HepG2 (cell line): ENCODE data around the gene SDC4. TPM values are rescaled to one million over a fixed set of nuclear protein-coding genes. Genes with fewer than 3 reads are reported as not detected.

Experiments used
- ARID3A ChIP-seq: IDR thresholded peaks from 2 replicates; pipeline ENCODE4 v1.6.1; 2012; ENCODE audit warnings: low read depth, low read length, improper control_type of control experiment
- DNMT3B ChIP-seq: conservative IDR thresholded peaks from 2 replicates; pipeline ENCODE4 v1.6.1; 2016; ENCODE audit warnings: missing biosample characterization, control low read depth
- FIP1L1 ChIP-seq: fragments of 200-400 bp; formaldehyde crosslinking; IDR thresholded peaks from 2 replicates; pipeline ENCODE4 v1.6.1; 2018; ENCODE audit warnings: low read depth, mild to moderate bottlenecking, low read length, moderate library complexity, borderline replicate concordance; ENCODE audit not compliant: insufficient read depth
- FLYWCH1 ChIP-seq: sonication (generic); formaldehyde crosslinking; IDR thresholded peaks from 2 replicates; pipeline ENCODE4 v1.8.1; 2023; ENCODE audit warnings: mild to moderate bottlenecking, missing genetic modification reagents
- HDAC6 ChIP-seq: fragments of 200-600 bp; sonication (generic); IDR thresholded peaks from 2 replicates; pipeline ENCODE4 v1.7.0; 2017; ENCODE audit warnings: mild to moderate bottlenecking, antibody characterized with exemption, low read length, low read depth
- HNF1A ChIP-seq, 2 experiments: sonication (generic) in 1 of 2; formaldehyde crosslinking in 1 of 2; IDR thresholded peaks; 2 replicates each; pipeline versions ENCODE4 v1.4.0 to v1.6.1; 2016 to 2020; ENCODE audit warnings: borderline replicate concordance in 1 of 2, low read depth in 1 of 2, mild to moderate bottlenecking in 1 of 2, missing genetic modification reagents in 1 of 2
- LCORL ChIP-seq, 2 experiments: fragments of 450-650 bp in 1 of 2; sonication (generic) in 1 of 2; formaldehyde crosslinking in 1 of 2; IDR thresholded peaks; 2 replicates each; pipeline versions ENCODE4 v1.5.0 to v1.6.1; 2017 to 2020; ENCODE audit warnings: antibody characterized with exemption in 1 of 2, missing genetic modification reagents in 1 of 2
- MTF2 ChIP-seq: sonication (generic); formaldehyde crosslinking; IDR thresholded peaks from 2 replicates; pipeline ENCODE4 v1.5.0; 2020; ENCODE audit warnings: missing genetic modification reagents, borderline replicate concordance
- NCOR1 ChIP-seq: fragments of 200-600 bp; sonication (generic); IDR thresholded peaks from 2 replicates; pipeline ENCODE4 v1.7.0; 2017; ENCODE audit warnings: antibody characterized with exemption, low read length, borderline replicate concordance
- NFIC ChIP-seq: IDR thresholded peaks from 2 replicates; pipeline ENCODE4 v1.6.1; 2012; ENCODE audit warnings: mild to moderate bottlenecking, low read length, inconsistent platforms
- PHB2 ChIP-seq: fragments of 450-650 bp; IDR thresholded peaks from 2 replicates; pipeline ENCODE4 v1.6.1; 2018; ENCODE audit not compliant: partially characterized antibody
- SMC3 ChIP-seq: IDR thresholded peaks from 2 replicates; pipeline ENCODE4 v1.6.1; 2011; ENCODE audit warnings: low read length, improper control_type of control experiment
- SP5 ChIP-seq: IDR thresholded peaks from 2 replicates; pipeline ENCODE4 v1.6.1; 2016; ENCODE audit warnings: low read depth, borderline replicate concordance
- TARDBP ChIP-seq: sonication (generic); formaldehyde crosslinking; IDR thresholded peaks from 2 replicates; pipeline ENCODE4 v1.8.0; 2022; ENCODE audit warnings: mild to moderate bottlenecking, missing genetic modification reagents
- ZBTB34 ChIP-seq: sonication (generic); formaldehyde crosslinking; IDR thresholded peaks from 2 replicates; pipeline ENCODE4 v1.8.0; 2022; ENCODE audit warnings: mild to moderate bottlenecking, missing genetic modification reagents
- ZNF234 ChIP-seq: sonication (generic); formaldehyde crosslinking; conservative IDR thresholded peaks from 2 replicates; pipeline ENCODE4 v1.5.1; 2020; ENCODE audit warnings: mild to moderate bottlenecking, missing genetic modification reagents
- ZNF446 ChIP-seq: sonication (generic); formaldehyde crosslinking; IDR thresholded peaks from 2 replicates; pipeline ENCODE4 v1.5.0; 2020; ENCODE audit warnings: mild to moderate bottlenecking, missing genetic modification reagents
- ZNF598 ChIP-seq: sonication (generic); formaldehyde crosslinking; IDR thresholded peaks from 2 replicates; pipeline ENCODE4 v1.5.1; 2020; ENCODE audit warnings: mild to moderate bottlenecking, missing genetic modification reagents, borderline replicate concordance
- ZNF644 ChIP-seq: IDR thresholded peaks from 2 replicates; pipeline ENCODE4 v1.6.1; 2016; ENCODE audit warnings: low read depth
- ZNF710 ChIP-seq: sonication (generic); formaldehyde crosslinking; IDR thresholded peaks from 2 replicates; pipeline ENCODE4 v1.5.0; 2020; ENCODE audit warnings: mild to moderate bottlenecking, missing genetic modification reagents, borderline replicate concordance
- ZNF883 ChIP-seq: sonication (generic); formaldehyde crosslinking; IDR thresholded peaks from 2 replicates; pipeline ENCODE4 v1.5.1; 2020; ENCODE audit warnings: mild to moderate bottlenecking, missing genetic modification reagents; ENCODE audit errors: not compliant biosample characterization
- polyA plus RNA-seq, 8 experiments: library from polyadenylated mRNA; depleted of rRNA in 3 of 8; stranded (reverse) in 7 of 8; unstranded in 1 of 8; fragments of >200 nt; fragmentation: Illumina TruSeq in 4 of 8; extraction: Trizol in 4 of 8; gene quantifications; 2 replicates each; pipeline versions ENCODE4 v1.2.1 to v1.2.3, GENCODE V29; 2011 to 2016; ENCODE audit warnings: low read depth in 4 of 8, missing spikeins in 1 of 8, mixed read lengths in 1 of 8; ENCODE audit not compliant: insufficient read depth in 1 of 8
- total RNA-seq, 5 experiments: library from RNA; depleted of rRNA; stranded (reverse); fragments of >200 nt; fragmentation: Illumina TruSeq; extraction: Trizol; gene quantifications; 2 replicates each; pipeline ENCODE4 v1.2.3, GENCODE V29; 2016; ENCODE audit warnings: low read depth in 1 of 5

The SDC4 gene
- total and polyA plus RNA-seq, 2 of the 13 experiments (the other 11 are each of a cell fraction or from before 2014, with no cell fraction given), result 49.0 to 65.1 TPM

- no peak for TF ChIP-seq ZBTB34 (CRISPR knock-in tag)
- TF ChIP-seq ZNF234 (CRISPR knock-in tag), result no peak
- TF ChIP-seq MTF2, result 0 out of 2 replicates have a peak, but pooled peaks have one; percentile 21
- peak; percentile 81; the same call in 1 of the 2 replicates for TF ChIP-seq ZNF710 (CRISPR knock-in tag)
- no peak for TF ChIP-seq SMC3
- no peak for TF ChIP-seq FIP1L1
- no peak for TF ChIP-seq PHB2
- no peak for TF ChIP-seq FLYWCH1
- no peak for TF ChIP-seq LCORL (IDR thresholded peaks at IDR 0.05)
- peak; percentile 48; the same call in 1 of the 2 replicates for TF ChIP-seq LCORL (CRISPR knock-in tag; IDR thresholded peaks at IDR 0.05)
- TF ChIP-seq ZNF883, result no peak
- TF ChIP-seq NFIC, result no peak
- no peak for TF ChIP-seq TARDBP (CRISPR knock-in tag)
- TF ChIP-seq ZNF598 (CRISPR knock-in tag), result no peak
- peak; percentile 94 for TF ChIP-seq ARID3A
- no peak for TF ChIP-seq DNMT3B (CRISPR knock-in tag)
- TF ChIP-seq SP5 (CRISPR knock-in tag), result no peak
- 0 out of 2 replicates have a peak, but pooled peaks have one; percentile 16 for TF ChIP-seq ZNF446
- TF ChIP-seq ZNF644 (CRISPR knock-in tag), result 0 out of 2 replicates have a peak, but pooled peaks have one; percentile 28
- no peak for TF ChIP-seq NCOR1
- no peak for TF ChIP-seq HNF1A (IDR thresholded peaks at IDR 0.05; ENCODE audit: low read depth)
- no peak for TF ChIP-seq HNF1A (CRISPR knock-in tag; IDR thresholded peaks at IDR 0.05; ENCODE audit: borderline replicate concordance)
- no peak for TF ChIP-seq HDAC6
Observed at GRCh38 chr20:45361793-45362192, 13.6 kb upstream of the SDC4 start (continued).
